Stimulated activated naive CD8-positive, alpha-beta T cell treated with anti-CD3 and anti-CD28 coated beads, Interleukin-15, amount 100 ng/mL, for 72 hours (primary cell): ENCODE data around the gene SNX9.

Experiments used
- ATAC-seq: fragments of 150-1000 bp; cut with Tn5 transposase; 2 replicates; pipeline ENCODE4 v1.10.0; 2021; ENCODE audit warnings: mild to moderate bottlenecking, moderate library complexity
- DNase-seq, 2 donors: peaks; one replicate each; pipeline ENCODE4 v3.0.0; 2021 to 2022
- H3K27ac Mint-ChIP-seq, 2 donors: one replicate each; pipeline ENCODE4 v1.8.0; 2022; ENCODE audit warnings: mild to moderate bottlenecking in 2 of 2, mixed read lengths in 2 of 2, moderate library complexity in 2 of 2
- H3K27me3 Mint-ChIP-seq: one replicate; pipeline ENCODE4 v1.8.0; 2022; ENCODE audit warnings: mixed read lengths
- H3K4me1 Mint-ChIP-seq: one replicate; pipeline ENCODE4 v1.8.0; 2022; ENCODE audit warnings: mild to moderate bottlenecking, mixed read lengths
- H3K4me3 Mint-ChIP-seq, 2 donors: one replicate each; pipeline ENCODE4 v1.8.0; 2022; ENCODE audit warnings: mild to moderate bottlenecking in 2 of 2, mixed read lengths in 2 of 2, moderate library complexity in 1 of 2
- H3K9me3 Mint-ChIP-seq, 2 donors: one replicate each; pipeline ENCODE4 v1.8.0; 2022; ENCODE audit warnings: mixed read lengths in 2 of 2

Gene SNX9

GRCh38 chr6:157981132-157981394, 158.0 kb downstream of the SNX9 start:
- H3K9me3 Mint-ChIP-seq = no peaks in the 10 kb centered on the region
- H3K4me3 Mint-ChIP-seq = peak overlapping the region; percentile 74 to 83
- ATAC-seq = no peak
- H3K27me3 Mint-ChIP-seq = peaks cover 24% of the 10 kb centered on the region
- H3K27ac Mint-ChIP-seq = peak overlapping the region; percentile 38 to 84
- peak in 1 of 2 donors; percentile 21 for DNase-seq
- H3K4me1 Mint-ChIP-seq = peaks cover 64% of the 10 kb centered on the region

- peak within 1 kb of the TSS; percentile 74 to 83 for H3K4me3 Mint-ChIP-seq
- H3K4me1 Mint-ChIP-seq = peaks cover 64% of the 10 kb centered on the region
Observed at GRCh38 chr6:157981395-157982101, 158.5 kb downstream of the SNX9 start, which contains the start of gene SYNJ2. TSS of gene SYNJ2 (plus strand) at chr6:157981863. CDS start at chr6:157981962, 99 bp downstream.

GRCh38 chr6:157982102-157982562, 159.1 kb downstream of the SNX9 start:
- DNase-seq (peak; percentile 39 to 45), ATAC-seq (peak; percentile 32)
- Mint-ChIP-seq H3K4me1 (peaks cover 66% of the 10 kb centered on the region), H3K9me3 (no peaks in the 10 kb centered on the region), H3K4me3 (peak overlapping the region; percentile 74 to 83), H3K27me3 (peaks cover 24% of the 10 kb centered on the region), H3K27ac (peak overlapping the region; percentile 67 to 90)

More at GRCh38 chr6:157981395-157982101, 158.5 kb downstream of the SNX9 start, which contains the start of gene SYNJ2:
- ATAC-seq (peak; percentile 88), DNase-seq (peak; percentile 75 to 78)
- Mint-ChIP-seq H3K9me3 (no peaks in the 10 kb centered on the region), H3K27ac (peak within 1 kb of the TSS; percentile 84 to 90), H3K27me3 (peaks cover 24% of the 10 kb centered on the region)

GRCh38 chr6:157982563-157983405, 159.7 kb downstream of the SNX9 start:
- peak overlapping the region; percentile 67 to 90 for H3K27ac Mint-ChIP-seq
- H3K4me1 Mint-ChIP-seq = peaks cover 67% of the 10 kb centered on the region
- DNase-seq (no peak), ATAC-seq (peak; percentile 15)
- peak overlapping the region; percentile 74 to 83 for H3K4me3 Mint-ChIP-seq
- no peaks in the 10 kb centered on the region for H3K9me3 Mint-ChIP-seq
- H3K27me3 Mint-ChIP-seq = peaks cover 21% of the 10 kb centered on the region

GRCh38 chr6:157983406-157984119, 160.5 kb downstream of the SNX9 start:
- H3K9me3 Mint-ChIP-seq = no peaks in the 10 kb centered on the region

GRCh38 chr6:157984128-157984527, 161.1 kb downstream of the SNX9 start:
- peaks cover 15% of the 10 kb centered on the region for H3K27me3 Mint-ChIP-seq
- no peak for DNase-seq
- peak overlapping the region; percentile 62 to 83 for H3K4me3 Mint-ChIP-seq
- H3K27ac Mint-ChIP-seq = peak overlapping the region in 1 of 2 donors; percentile 82
- H3K4me1 Mint-ChIP-seq = peaks cover 75% of the 10 kb centered on the region
- ATAC-seq = no peak
- no peaks in the 10 kb centered on the region for H3K9me3 Mint-ChIP-seq

More at GRCh38 chr6:157983406-157984119, 160.5 kb downstream of the SNX9 start:
- Mint-ChIP-seq H3K4me1 (peaks cover 70% of the 10 kb centered on the region), H3K4me3 (peak overlapping the region; percentile 74 to 83), H3K27me3 (peaks cover 15% of the 10 kb centered on the region), H3K27ac (peak overlapping the region; percentile 42 to 51)
- DNase-seq (no peak), ATAC-seq (no peak)

- Mint-ChIP-seq H3K9me3 (no peaks in the 10 kb centered on the region), H3K27ac (peak overlapping the region in 1 of 2 donors; percentile 82), H3K27me3 (peaks cover 13% of the 10 kb centered on the region), H3K4me1 (peaks cover 77% of the 10 kb centered on the region), H3K4me3 (peak overlapping the region; percentile 62 to 83)
- DNase-seq = no peak
- ATAC-seq = no peak
Observed at GRCh38 chr6:157984686-157985225, 161.7 kb downstream of the SNX9 start.

GRCh38 chr6:157985378-157986155, 162.5 kb downstream of the SNX9 start:
- H3K4me3 Mint-ChIP-seq = no peak overlapping the region
- H3K27me3 Mint-ChIP-seq = peaks cover 4% of the 10 kb centered on the region
- H3K9me3 Mint-ChIP-seq = no peaks in the 10 kb centered on the region
- ATAC-seq = no peak
- no peak overlapping the region for H3K27ac Mint-ChIP-seq
- H3K4me1 Mint-ChIP-seq = peaks cover 77% of the 10 kb centered on the region
- DNase-seq = no peak

GRCh38 chr6:157987788-157988699, 165.0 kb downstream of the SNX9 start:
- Mint-ChIP-seq H3K9me3 (no peaks in the 10 kb centered on the region), H3K4me1 (peaks cover 79% of the 10 kb centered on the region), H3K27ac (no peak overlapping the region), H3K4me3 (no peak overlapping the region), H3K27me3 (no peaks in the 10 kb centered on the region)
- no peak for DNase-seq
- ATAC-seq = no peak

GRCh38 chr6:157988700-157989063, 165.6 kb downstream of the SNX9 start:
- Mint-ChIP-seq H3K4me1 (peaks cover 79% of the 10 kb centered on the region), H3K4me3 (no peak overlapping the region), H3K27ac (no peak overlapping the region), H3K27me3 (no peaks in the 10 kb centered on the region), H3K9me3 (no peaks in the 10 kb centered on the region)
- ATAC-seq = no peak
- DNase-seq = no peak

GRCh38 chr6:157989541-157990289, 166.7 kb downstream of the SNX9 start:
- ATAC-seq = peak; percentile 50
- Mint-ChIP-seq H3K27me3 (no peaks in the 10 kb centered on the region), H3K27ac (no peak overlapping the region), H3K4me3 (peak overlapping the region; percentile 72 to 77), H3K4me1 (peaks cover 79% of the 10 kb centered on the region), H3K9me3 (no peaks in the 10 kb centered on the region)
- DNase-seq = no peak

GRCh38 chr6:157990321-157991066, 167.4 kb downstream of the SNX9 start:
- DNase-seq = peak in 1 of 2 donors; percentile 43
- no peaks in the 10 kb centered on the region for H3K9me3 Mint-ChIP-seq
- H3K27ac Mint-ChIP-seq = peak overlapping the region; percentile 8 to 89

GRCh38 chr6:157991067-157991432, 168.0 kb downstream of the SNX9 start:
- H3K27ac Mint-ChIP-seq = no peak overlapping the region
- H3K27me3 Mint-ChIP-seq = no peaks in the 10 kb centered on the region
- peak overlapping the region in 1 of 2 donors; percentile 72 for H3K4me3 Mint-ChIP-seq
- H3K4me1 Mint-ChIP-seq = peaks cover 76% of the 10 kb centered on the region
- H3K9me3 Mint-ChIP-seq = no peaks in the 10 kb centered on the region
- DNase-seq = no peak
- no peak for ATAC-seq

More at GRCh38 chr6:157990321-157991066, 167.4 kb downstream of the SNX9 start:
- ATAC-seq = peak; percentile 84
- Mint-ChIP-seq H3K4me1 (peaks cover 76% of the 10 kb centered on the region), H3K4me3 (peak overlapping the region; percentile 72 to 77), H3K27me3 (no peaks in the 10 kb centered on the region)
